HG03045 (cell line): ENCODE data around the gene DLG2.

ENCODE experiments used
- ATAC-seq: cut with Tn5 transposase; IDR thresholded peaks from one replicate; pipeline ENCODE4 v1.9.1; 2021; ENCODE audit warnings: mild to moderate bottlenecking, moderate library complexity; ENCODE audit not compliant: unreplicated experiment

The DLG2 gene

GRCh38 chr11:84194696-84195095 is 1432.4 kb downstream of the DLG2 start:
- ATAC-seq: no peak

DNA sequence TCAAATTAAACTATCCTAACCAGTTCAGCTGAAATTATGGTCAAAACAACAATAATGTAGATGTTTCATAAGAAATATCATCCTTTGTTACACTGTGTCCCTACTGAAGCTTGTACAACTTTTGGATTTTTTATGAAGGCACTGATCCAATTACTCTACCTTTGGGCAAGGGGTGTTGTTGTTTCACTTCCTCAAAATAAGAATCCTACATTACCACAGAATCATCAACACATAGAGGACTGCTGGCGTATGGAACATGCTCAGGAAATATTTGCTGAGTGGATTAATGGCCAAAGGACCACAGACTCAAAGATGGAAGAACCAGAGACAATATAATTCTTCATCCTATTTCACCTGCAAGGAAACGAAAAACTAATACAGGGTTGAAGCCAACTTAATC is 1433.4 kb downstream of the DLG2 start:
- ATAC-seq: no peak

GRCh38 chr11:84188521-84188920 is 1438.6 kb downstream of the DLG2 start:
- ATAC-seq: no peak

- no peak for ATAC-seq
Observed at GRCh38 chr11:84173078-84173477, 1454.1 kb downstream of the DLG2 start.

- ATAC-seq: no peak
Observed at GRCh38 chr11:84165139-84165538, 1462.0 kb downstream of the DLG2 start.

DNA sequence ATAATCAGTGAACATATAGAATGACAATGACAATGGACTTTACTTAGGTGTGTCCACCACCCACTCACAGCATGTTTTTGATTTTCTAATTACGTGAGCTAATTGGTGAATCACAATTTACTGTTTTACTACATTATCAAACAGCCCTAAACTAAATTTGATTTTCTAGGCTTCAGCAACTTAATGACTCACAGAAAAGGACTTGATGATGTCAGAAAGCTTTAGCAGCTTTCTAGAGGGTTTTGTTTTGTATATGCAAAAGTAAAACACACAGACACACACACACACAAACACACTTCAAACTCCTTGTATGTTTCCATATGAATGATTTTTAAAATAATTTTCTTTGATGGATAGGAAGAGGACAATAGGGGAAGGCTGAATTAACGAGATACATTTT is 1462.4 kb downstream of the DLG2 start:
- no peak for ATAC-seq

DNA sequence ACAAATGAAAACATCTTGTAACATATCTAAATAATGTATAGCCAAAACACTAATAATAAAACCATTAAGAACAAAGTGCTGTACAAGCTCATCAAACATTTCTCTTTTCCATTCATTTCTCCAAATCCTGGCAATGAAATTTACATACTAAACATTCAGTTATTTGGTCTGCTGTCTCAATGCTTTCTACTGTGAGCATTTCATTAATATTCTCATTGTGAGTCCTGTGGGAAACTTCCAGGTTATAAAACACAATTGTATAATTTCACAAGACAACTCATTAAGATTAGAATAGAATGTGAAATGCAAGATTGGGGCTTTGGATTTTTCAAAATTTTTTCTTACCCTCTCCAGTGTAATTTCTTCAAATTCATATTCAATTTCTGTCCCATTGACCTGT is 1464.0 kb downstream of the DLG2 start:
- ATAC-seq: no peak

DNA sequence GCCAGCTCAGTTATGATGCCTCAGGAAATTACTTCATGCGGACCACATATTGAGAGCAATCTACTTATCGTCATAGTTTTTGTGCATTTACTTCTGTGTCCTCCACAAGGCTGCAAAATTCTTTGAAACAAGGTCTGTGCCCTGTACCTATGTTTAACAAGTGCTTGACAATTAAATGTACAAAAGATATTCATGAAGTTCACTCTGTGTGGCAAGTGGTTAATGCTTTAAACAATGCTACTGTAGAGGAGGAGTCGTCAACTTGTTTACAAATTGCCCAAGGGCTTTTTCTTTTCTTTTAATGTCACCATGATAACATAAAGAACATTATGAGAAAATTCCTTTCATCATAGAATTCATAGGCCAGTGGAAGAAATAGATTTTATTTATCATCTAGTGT is 1469.5 kb downstream of the DLG2 start:
- no peak for ATAC-seq

GRCh38 chr11:84146826-84147225 is 1480.3 kb downstream of the DLG2 start:
- no peak for ATAC-seq

DNA sequence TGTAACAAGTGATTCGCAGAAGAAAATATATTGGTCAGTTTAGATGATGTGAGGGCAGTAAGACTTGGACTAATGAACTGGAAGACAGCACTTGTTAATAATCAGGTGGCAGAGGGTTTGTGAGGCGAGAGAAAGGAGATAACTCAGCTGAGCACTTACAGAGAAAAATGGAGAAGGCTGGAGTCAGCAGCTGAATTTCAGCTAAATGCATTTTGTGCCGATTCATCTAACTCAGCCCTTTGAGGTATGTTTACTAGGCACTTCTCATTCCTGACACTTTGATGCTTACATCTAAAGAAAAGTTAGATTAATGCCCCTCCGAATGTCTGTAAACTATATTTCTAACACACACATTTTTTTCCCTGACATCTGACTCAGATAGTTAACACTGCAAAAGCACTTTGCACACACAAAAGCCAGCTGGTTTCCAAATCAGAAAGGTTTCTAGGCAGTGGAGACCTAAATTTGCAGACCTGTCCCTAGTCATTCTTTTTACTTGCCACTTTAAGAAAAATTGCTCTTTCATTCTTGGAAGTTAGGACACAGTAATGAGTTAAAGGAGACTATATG is 1481.4 kb downstream of the DLG2 start:
- ATAC-seq: no peak

DNA sequence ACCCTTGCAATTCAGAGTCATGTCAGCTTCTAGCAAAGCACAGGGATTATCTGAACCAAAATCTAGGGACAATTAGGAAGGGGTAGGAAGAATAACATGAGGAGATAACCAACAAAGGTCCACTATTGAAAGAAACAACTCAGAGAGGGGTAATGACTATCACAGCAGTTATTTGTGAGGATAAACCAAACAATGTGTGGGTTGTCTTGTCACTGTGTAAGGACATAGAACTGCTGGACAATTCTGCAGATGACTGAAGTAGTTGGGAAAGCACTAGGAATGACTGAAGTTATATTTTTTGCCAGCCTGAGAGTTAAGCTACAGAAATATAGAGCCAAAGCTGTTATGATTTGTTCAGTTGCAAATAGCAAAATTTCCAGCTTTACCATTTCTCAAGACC is 1482.6 kb downstream of the DLG2 start:
- no peak for ATAC-seq

- no peak for ATAC-seq
Observed at GRCh38 chr11:84142411-84142810, 1484.7 kb downstream of the DLG2 start.

DNA sequence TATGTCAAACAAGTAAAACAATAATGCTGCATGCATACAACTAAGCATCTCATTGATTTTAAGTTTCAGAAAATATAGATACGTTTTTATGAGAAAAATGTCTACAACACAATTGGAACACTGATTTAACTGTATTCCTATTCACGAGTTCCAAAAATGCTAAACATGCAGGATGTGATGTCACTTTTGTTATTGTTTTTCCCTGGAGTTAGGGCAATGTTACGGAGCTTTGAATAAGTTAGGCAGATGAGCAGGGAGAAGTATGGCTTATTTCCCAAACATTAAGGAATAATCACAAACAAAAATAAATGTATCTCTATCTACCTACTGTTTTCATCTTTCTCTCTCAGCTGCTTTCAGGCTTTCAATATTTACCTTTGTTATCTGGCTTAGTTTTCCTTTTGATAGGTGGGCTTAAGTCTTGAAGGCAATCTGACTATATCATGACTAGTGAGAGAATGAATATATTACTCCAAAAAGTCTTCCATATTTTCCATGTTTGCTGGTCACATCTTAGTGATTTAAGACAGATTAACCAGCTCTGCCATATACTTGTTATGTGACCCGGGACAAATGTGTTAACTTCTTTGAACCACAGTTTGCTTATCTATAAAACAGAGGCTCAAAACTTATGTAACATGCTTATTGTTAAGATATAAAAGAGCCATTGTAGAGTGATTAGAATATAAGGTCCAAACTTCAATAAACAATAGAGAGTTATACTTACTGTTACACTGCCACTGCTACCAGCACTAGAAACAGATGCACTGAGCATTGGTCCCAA is 1486.6 kb downstream of the DLG2 start:
- no peak for ATAC-seq

- no peak for ATAC-seq
Observed at GRCh38 chr11:84137960-84138359, 1489.2 kb downstream of the DLG2 start.

DNA sequence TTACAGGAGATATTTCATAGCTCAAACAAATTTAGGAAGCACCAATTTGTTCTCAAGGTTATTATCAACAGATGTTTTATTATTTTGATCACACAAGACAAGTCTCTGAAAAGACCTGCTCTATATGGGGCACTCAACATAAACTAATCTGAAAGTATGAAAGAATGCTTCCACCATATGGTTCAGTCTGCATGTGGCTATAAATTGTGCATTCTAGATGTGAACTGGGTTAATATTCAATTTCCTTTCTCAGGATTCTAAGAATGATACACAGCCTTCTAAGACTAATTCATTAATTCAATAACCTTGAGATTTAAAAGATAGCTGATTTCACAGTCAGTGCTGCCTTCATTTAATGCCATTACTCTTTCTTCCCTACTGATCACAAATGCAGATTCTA is 1489.6 kb downstream of the DLG2 start:
- no peak for ATAC-seq

- ATAC-seq: no peak
Observed at GRCh38 chr11:84136926-84137325, 1490.2 kb downstream of the DLG2 start.

- ATAC-seq: no peak
Observed at GRCh38 chr11:84130646-84131427, 1496.3 kb downstream of the DLG2 start.

DNA sequence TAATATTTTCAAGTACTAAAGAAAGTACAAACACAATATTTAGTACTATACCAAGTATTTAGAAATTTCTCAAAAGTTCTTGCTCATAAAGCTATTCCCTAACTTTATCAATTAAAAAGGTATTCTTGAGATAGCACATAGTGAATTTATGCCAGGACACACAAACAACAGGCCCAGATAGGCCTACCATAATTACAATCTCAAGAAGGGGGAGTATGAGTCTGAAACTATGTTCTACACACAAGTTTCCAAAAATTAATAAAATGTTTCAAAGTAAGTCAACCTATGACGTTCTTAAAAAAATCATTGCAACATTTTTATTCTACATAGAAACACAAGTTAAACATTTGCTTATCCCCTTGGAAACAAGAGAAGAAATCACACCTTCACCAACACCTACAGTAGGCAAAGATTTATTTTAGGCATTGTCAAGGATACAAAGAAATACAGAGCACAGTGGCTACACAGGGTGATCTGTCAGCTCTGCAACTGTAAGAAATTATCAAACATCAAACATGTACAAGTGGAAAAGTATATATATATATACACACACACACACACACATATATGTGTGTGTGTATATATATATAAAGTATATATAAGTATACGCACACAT is 1497.1 kb downstream of the DLG2 start:
- no peak for ATAC-seq

DNA sequence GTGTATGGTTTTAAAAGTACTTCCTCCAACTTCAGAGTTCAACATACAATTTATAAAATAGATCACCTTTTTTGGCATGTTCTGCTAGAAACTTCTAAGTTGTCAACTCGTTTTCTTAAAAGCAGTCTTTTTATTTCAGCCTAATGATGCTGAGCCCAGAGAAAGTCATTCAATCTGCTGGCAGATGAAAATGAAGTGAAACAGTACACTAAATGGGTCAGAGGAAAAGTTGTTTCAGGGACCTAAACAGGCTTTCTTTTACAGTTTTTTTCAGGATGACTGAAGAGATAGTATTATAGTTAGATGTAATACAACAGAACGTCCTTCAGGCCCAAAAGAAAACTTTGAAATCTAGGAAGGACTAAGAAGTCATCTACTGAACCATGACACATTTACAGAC is 1498.3 kb downstream of the DLG2 start:
- no peak for ATAC-seq

DNA sequence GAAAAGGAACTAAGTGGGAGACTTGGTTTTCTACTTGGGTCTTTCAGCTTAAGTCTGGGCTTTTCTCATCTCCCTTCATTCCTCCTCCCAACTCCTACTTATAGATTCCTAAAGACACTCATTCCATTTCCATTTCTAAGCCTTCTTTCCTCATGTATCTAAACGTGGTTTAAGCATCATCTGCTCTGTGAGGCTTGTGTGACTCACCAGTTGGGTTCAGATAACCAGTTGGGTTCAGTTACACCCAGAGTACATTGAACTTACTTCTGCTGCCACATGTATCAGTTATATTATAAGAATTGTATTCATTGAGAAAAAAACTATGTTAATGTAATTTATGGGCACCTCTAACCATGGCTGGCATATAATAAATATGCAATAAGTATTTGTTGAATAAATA is 1509.8 kb downstream of the DLG2 start:
- ATAC-seq: no peak

DNA sequence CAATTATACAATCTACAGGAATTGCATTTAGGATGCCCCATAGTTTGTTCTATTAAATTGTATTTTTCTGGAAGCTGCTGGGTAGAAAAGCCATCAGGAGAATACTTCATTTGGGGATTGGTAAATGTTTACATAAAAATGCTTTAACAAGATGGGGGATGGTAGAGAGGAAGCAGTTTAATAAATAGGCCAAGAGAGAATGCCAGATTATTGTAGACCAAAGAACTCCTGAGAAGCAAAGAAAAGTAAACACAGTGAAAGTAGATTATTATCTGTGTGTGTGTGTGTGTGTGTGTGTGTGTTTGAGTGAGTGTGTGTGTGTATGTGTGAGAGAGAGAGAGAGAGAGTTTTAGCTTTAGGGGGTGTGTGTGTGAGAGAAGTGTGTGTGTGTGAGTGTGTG is 1520.6 kb downstream of the DLG2 start:
- ATAC-seq: no peak

- no peak for ATAC-seq
Observed at GRCh38 chr11:84105148-84105547, 1522.0 kb downstream of the DLG2 start.
